GM19025 (cell line): ENCODE data around the gene GFRA1.
"Not testable (repeated sequence)": the region's sequence is repeated elsewhere in the genome, so short reads cannot be mapped to it uniquely, and the experiment has no call there.

Source experiments
- ATAC-seq: cut with Tn5 transposase; IDR thresholded peaks from one replicate; pipeline ENCODE4 v1.9.1; 2021; ENCODE audit warnings: mild to moderate bottlenecking, low read depth, moderate library complexity; ENCODE audit not compliant: unreplicated experiment

Gene GFRA1

GRCh38 chr10:116045366-116046356, 227.3 kb downstream of the GFRA1 start:
- ATAC-seq: no peak

- ATAC-seq: no peak
These were observed 228.2 kb downstream of the GFRA1 start for GRCh38 chr10:116044801-116045248.

GRCh38 chr10:116043861-116044260, 229.1 kb downstream of the GFRA1 start:
- ATAC-seq: no peak

GRCh38 chr10:116043304-116043703, 229.7 kb downstream of the GFRA1 start:
- ATAC-seq: no peak

GRCh38 chr10:116041948-116042347, 231.1 kb downstream of the GFRA1 start:
- ATAC-seq: no peak

GRCh38 chr10:116039612-116040011, 233.4 kb downstream of the GFRA1 start:
- no peak for ATAC-seq

GRCh38 chr10:116038259-116038658, 234.7 kb downstream of the GFRA1 start:
- no peak for ATAC-seq

GRCh38 chr10:116035406-116035805, 237.6 kb downstream of the GFRA1 start:
- not testable (repeated sequence) for ATAC-seq

- no peak for ATAC-seq
These were observed 242.4 kb downstream of the GFRA1 start for GRCh38 chr10:116030576-116030975.

- ATAC-seq: no peak
These were observed 243.2 kb downstream of the GFRA1 start for GRCh38 chr10:116029826-116030225.

GRCh38 chr10:116027355-116027754, 245.7 kb downstream of the GFRA1 start:
- no peak for ATAC-seq

GRCh38 chr10:116026725-116027124, 246.3 kb downstream of the GFRA1 start:
- ATAC-seq: no peak

GRCh38 chr10:116026315-116026714, 246.7 kb downstream of the GFRA1 start:
- ATAC-seq: no peak

GRCh38 chr10:116024271-116024878, 248.6 kb downstream of the GFRA1 start:
- ATAC-seq: no peak

- no peak for ATAC-seq
These were observed 255.6 kb downstream of the GFRA1 start for GRCh38 chr10:116017405-116017804.

- no peak for ATAC-seq
These were observed 257.2 kb downstream of the GFRA1 start for GRCh38 chr10:116015583-116016333.

GRCh38 chr10:116014871-116015582, 258.0 kb downstream of the GFRA1 start:
- no peak for ATAC-seq

- no peak for ATAC-seq
These were observed 258.7 kb downstream of the GFRA1 start for GRCh38 chr10:116014326-116014725.

GRCh38 chr10:116011929-116012328, 261.1 kb downstream of the GFRA1 start:
- no peak for ATAC-seq

GRCh38 chr10:116007256-116007891, 265.6 kb downstream of the GFRA1 start:
- no peak for ATAC-seq
